ENCODE measurements around the gene PDZD2.
"Not testable (repeated sequence)": the region's sequence is repeated elsewhere in the genome, so short reads cannot be mapped to it uniquely, and the experiment has no call there.

PDZD2 gene

GRCh38 chr5:32020946-32021345 is 382.0 kb downstream of the PDZD2 start:
- DNase-seq: no peak

DNA sequence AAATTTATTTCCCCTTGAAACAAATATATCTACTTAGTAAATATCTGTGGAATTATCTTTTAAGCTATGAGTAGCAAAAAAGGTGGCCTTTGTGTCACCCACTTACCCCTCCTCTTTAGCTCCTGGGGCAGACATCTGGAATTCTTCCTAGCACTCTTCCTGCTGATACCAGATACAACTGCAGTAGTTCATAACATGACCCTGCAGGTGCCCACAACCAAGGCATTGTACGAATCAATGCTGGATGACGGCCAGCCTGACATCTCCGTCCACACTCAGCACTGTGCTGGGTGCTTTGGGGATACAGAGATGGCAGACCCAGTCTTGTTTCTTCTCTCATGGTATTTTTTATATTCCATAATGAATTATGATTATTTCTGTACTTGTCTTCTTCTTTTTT is 382.8 kb downstream of the PDZD2 start:
- no peak for DNase-seq

DNA sequence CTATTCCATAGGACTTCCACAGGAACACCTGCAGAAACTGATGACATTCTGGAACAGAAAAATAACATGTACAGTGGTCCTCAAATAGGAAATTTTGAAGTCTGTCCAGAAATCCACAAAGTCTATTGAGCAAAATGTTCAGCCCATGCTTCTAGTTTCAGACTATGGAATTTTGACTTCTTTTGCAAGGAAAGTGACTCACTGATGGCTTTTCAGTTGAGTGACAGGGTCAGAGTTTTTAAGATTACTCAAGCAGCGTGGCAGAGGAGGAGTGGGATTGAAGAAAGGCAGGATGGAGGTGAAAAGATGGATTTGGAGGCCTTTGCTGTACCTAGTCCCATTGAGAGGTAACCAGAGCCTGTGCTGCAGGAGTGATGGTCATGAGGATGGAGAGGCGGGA is 383.7 kb downstream of the PDZD2 start:
- DNase-seq: no peak

GRCh38 chr5:32023816-32024215 is 384.9 kb downstream of the PDZD2 start:
- DNase-seq: no peak

- DNase-seq: no peak
Observed at GRCh38 chr5:32024751-32025150, 385.8 kb downstream of the PDZD2 start.

DNA sequence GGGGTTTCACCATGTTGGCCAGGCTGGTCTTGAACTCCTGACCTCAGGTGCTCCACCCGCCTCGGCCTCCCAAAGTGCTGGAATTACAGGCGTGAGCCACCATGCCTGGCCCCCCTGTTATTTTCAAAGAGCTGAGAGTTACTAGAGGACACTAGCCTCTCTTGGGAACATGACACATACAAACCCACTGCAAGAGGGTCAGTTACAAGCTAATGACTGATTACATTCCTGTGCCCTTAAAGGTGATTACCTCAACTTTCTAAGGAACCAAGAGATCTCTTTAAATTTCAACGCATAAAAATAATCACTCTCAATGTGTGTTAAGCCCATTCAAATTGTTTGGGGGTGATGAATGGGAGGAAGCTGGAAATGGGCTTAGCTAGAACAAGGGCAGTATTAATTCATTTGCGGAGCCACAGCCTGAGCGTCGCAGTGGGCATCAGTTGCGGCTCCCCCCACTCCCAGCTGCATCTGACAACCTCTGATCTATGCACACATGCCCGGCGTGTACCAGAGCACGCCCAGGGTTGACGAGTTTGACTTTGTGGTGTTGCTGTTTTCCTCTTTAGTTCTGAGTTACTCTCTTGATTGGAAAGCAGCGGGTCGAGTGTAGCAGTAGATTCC is 388.3 kb downstream of the PDZD2 start:
- DNase-seq: no peak

DNA sequence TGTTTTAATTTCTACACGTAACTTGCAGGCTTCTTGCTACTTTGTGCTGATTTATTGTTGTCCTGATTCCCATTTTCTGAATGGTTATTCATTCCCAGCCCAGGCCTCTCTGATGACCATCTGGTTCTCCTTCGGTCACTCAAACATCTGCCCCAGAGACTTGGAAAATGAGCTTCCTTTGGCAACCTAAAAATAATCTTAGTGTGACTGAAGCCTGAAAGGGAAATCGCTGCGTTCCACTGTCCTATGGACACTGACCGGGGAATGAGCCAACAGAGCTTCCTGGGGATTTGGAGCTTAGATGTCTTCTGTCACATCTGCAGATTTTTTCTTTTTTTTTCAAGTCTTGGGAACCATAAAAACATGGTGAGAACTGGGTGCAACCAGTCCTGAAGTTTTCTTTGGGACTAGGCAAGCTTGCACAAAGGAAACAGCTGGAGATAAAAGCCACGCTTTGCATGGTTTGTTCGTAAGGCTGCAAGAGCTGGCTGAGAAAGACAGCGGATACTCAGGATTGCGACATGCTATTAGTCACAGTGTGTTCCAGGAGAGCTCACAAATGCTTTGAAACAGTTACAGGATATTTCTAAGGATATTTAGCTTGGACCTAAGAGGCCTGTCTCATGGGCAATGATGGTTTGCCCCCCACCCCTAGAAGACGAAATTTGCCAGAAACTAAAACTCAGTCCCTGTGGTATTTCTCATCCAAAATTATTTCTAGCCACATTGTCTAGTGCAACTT is 389.0 kb downstream of the PDZD2 start:
- DNase-seq: no peak

DNA sequence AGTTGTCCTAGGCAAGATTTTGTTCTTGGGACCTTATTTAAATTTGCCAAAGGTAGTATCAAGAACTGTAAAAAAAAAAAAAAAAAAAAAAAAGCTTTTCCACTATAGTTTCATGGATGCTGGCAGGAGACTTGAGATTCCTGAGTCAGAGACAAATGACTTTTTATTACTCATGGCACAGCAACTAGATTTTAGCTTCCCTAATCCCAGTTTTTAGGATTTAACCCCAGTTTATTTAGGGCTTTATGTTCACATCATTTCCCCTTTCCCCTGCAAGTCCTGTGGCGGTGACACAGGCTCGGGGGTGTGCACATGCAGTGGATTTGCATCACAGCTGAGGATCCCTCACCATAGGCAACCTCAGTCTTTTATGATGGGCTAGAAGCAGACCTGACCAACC is 390.3 kb downstream of the PDZD2 start:
- no peak for DNase-seq

DNA sequence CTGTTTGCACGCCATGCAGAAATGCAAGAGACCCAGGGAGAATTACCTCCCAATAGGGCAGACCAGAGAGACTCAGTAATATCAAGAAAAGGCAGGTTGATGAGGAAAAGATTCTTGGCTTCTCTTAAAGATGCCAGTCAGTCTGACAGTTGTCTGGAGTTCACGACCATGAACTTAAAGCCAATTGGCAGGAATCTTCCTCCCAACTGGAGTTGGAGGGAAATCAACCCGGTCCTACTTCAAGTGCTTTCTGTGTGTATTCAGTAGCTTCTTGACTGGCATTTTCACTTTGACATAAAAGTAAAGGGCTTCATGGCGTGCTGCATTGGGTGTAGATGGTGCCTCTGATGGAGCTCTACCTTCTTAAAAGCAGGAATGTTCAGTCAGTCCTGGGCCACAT is 390.9 kb downstream of the PDZD2 start:
- no peak for DNase-seq

DNA sequence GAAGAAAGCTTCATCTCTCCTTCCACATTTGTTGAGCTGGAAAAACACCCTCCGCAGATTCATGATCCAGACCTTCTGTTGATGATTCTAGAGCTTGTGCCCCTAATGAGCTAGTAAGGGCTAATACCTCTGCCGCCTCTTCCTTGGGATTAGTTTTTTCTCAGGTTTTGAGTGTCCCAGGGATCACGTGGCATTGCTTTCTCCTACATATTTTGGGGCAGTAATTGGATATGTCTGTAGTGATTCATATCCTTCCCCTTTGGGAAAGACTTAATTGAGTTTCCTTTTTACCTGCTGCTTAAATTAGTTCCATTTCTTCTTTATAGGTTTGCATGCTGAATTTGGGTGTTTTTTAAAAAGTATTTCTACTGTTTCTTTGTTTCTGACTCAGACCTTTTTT is 391.3 kb downstream of the PDZD2 start:
- DNase-seq: no peak

DNA sequence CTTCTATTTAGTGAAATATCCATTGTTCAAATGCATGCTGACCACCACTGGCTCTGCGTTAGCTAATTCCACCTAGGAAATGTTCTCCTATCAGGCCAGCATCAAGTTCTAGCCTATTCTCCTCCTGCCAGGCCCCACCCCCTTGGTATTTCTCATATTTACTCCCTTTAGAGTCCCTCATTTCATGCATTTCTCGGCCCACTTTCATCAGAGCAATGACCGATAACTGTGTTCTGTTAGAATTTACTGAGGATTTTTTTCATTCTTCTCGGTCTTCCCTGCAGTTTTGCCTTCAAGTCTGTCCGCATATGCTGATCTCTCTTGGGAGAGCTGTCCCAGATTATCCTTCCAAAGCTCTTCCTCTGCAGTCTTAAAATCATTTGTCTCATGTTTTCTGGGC is 391.8 kb downstream of the PDZD2 start:
- no peak for DNase-seq

GRCh38 chr5:32031089-32031488 is 392.2 kb downstream of the PDZD2 start:
- DNase-seq: no peak

DNA sequence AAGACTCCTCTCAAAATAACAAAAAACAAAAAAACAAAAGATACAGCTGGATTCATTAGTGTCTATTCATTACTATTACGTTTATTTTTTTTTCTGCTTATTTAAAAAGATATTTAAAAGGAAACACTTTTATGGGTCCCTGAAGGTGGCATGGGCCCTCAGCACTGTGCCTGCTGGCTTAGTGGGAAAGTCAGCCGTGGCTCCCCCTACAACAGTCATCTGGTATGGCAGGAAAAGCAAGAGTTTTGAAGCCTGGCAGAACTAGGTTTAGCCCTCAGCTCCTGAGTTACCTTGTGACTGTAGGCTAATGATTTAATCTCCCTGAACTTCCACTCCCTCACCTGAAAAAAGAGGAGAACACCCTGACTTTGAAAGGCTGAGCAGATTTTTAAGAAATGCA is 399.6 kb downstream of the PDZD2 start:
- no peak for DNase-seq

DNA sequence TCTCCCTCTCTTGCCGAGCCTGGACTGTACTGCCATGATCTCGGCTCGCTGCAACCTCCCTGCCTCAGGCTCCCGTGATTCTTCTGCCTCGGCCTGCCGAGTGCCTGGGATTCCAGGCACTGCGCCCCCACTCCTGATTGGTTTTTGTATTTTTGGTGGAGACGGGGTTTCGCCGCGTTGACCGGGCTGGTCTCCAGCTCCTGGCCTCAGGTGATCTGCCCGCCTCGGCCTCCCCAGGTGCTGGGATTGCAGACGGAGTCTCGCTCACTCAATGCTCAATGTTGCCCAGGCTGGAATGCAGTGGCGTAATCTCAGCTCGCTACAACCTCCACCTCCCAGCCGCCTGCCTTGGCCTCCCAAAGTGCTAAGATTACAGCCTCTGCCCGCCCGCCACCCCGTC is 400.2 kb downstream of the PDZD2 start:
- DNase-seq: not testable (repeated sequence)

- DNase-seq: not testable (repeated sequence)
Observed at GRCh38 chr5:32039601-32040000, 400.7 kb downstream of the PDZD2 start.

GRCh38 chr5:32040181-32040695 is 401.3 kb downstream of the PDZD2 start:
- DNase-seq: not testable (repeated sequence)

DNA sequence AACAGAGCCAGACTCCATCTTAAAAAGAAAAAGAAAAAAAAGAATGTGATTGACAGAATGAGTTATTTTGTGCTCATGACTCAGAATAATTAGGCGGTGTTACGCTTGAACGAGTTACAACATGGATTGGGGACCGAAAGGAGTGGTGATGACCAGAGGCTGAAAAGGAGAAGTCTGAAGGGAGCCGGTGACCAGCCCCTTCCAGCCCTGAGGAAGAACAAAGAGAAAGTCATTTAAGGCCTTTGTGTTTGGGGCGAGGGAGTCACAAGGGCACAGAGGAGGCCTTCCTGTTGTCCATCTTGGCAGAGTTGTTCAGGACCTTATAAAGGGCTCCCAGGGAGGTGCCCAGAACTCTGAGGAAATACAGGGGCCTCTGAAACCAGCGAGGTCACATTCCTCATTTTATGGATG is 403.6 kb downstream of the PDZD2 start:
- DNase-seq: no peak

GRCh38 chr5:32043105-32043504 is 404.2 kb downstream of the PDZD2 start:
- no peak for DNase-seq

- no peak for DNase-seq
Observed at GRCh38 chr5:32044434-32044833, 405.5 kb downstream of the PDZD2 start.

GRCh38 chr5:32044939-32045338 is 406.0 kb downstream of the PDZD2 start:
- DNase-seq: no peak

- DNase-seq: no peak
Observed at GRCh38 chr5:32047056-32047455, 408.1 kb downstream of the PDZD2 start.

- no peak for DNase-seq
Observed at GRCh38 chr5:32051796-32052195, 412.9 kb downstream of the PDZD2 start.

- DNase-seq: no peak
Observed at GRCh38 chr5:32055891-32056866, 417.2 kb downstream of the PDZD2 start.

All from activated CD4-positive, alpha-beta T cell treated with anti-CD3 and anti-CD28 coated beads, Interleukin-2, amount 50 U/mL, for 16 hours (primary cell).